Left lung (tissue), 10 donors: Measurements from ENCODE around the gene ZNF646. TPM values are rescaled to one million over a fixed set of nuclear protein-coding genes. Genes with fewer than 3 reads are reported as not detected.

ENCODE experiments used
- ATAC-seq: fragments of 200-7000 bp; cut with Tn5 transposase; one replicate; pipeline ENCODE4 v1.9.1; 2020; ENCODE audit warnings: moderate library complexity
- DNase-seq, 4 donors: peaks; one replicate each; pipeline ENCODE4 v3.0.0-alpha.2; 2013 to 2020
- H3K27ac ChIP-seq, 2 donors: fragments of 200-600 bp; sonication (generic) in 1 of 2; one replicate each; pipeline versions ENCODE4 v1.5.0 to v1.8.0; 2020 to 2021
- H3K27me3 ChIP-seq, 2 donors: fragments of 200-600 bp; sonication (generic) in 1 of 2; one replicate each; pipeline versions ENCODE4 v1.5.0 to v1.8.0; 2020 to 2021
- H3K36me3 ChIP-seq, 2 donors: fragments of 200-600 bp; sonication (generic) in 1 of 2; one replicate each; pipeline versions ENCODE4 v1.5.0 to v1.8.0; 2020 to 2021
- H3K4me1 ChIP-seq, 2 donors: fragments of 200-600 bp; one replicate each; pipeline ENCODE4 v1.8.0; 2021
- H3K4me3 ChIP-seq, 2 donors: fragments of 200-600 bp; sonication (generic) in 1 of 2; one replicate each; pipeline versions ENCODE4 v1.5.0 to v1.8.0; 2020 to 2021; ENCODE audit warnings: mild to moderate bottlenecking in 1 of 2
- H3K9me3 ChIP-seq, 2 donors: fragments of 200-600 bp; sonication (generic) in 1 of 2; one replicate each; pipeline versions ENCODE4 v1.5.0 to v1.8.0; 2020 to 2021
- intact Hi-C, 2 donors: fragments of 100-400 bp; cut with DNase I; formaldehyde crosslinking; loops; one replicate each; pipeline versions ENCODE4 v1.11.2 to v1.14.2; 2022
- polyA plus RNA-seq, 6 donors: library from polyadenylated mRNA; unstranded; fragments of 120-200 nt; gene quantifications; one replicate each; pipeline ENCODE4 v1.2.1, GENCODE V29; 2013; ENCODE audit not compliant: insufficient read length in 6 of 6
- total RNA-seq, 2 donors: library from RNA; stranded (reverse); fragmentation: NEBNext Ultra II Directional; extraction: Animal tissue kit (Norgen Biotek cat#: 25700); gene quantifications; one replicate each; pipeline ENCODE4 v1.2.1, GENCODE V29; 2021
- TF ChIP-seq, protein P1 (sequence below), 2 donors: fragments of 200-600 bp; sonication (generic) in 1 of 2; IDR thresholded peaks; one replicate each; pipeline versions ENCODE4 v1.5.0 to v1.8.0; 2021; ENCODE audit warnings: antibody characterized with exemption in 2 of 2
- donor health status: DM: no; HTN: yes; CAD: no.
- donor health status: DM: no; HTN: no; CAD: no.

Gene ZNF646
- total and polyA plus RNA-seq, 8 donors, result 11.3 to 18.1 (median 13.9) TPM

DNA sequence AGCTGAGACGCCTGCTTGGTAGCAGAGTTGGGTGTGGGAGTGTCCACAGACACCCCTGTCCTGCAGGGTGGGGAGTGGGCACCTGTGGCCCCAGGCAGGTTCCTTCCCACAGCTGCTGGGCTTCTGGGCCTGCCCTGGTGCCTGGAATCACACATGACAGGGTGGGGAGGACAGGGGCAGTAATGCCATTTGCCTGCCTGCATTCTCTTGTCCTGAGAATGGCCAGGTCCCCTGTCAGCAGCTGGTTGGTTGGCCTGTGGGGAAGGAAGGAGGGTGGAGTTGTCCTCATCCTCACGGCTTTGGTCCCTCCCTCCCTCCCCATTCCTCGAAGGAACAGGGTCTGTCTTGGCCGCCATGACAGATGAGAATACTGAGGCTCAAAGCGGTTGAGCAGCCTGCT, 9.3 kb downstream of the ZNF646 start:
- intact Hi-C loops, result no loop called here
- DNase-seq (no peak), ATAC-seq (no peak)
- Histone ChIP-seq H3K9me3 (no peaks in the 10 kb centered on the region), H3K4me3 (no peak overlapping the region), H3K4me1 (peaks cover 0 to 28% of the 10 kb centered on the region in 2 donors), H3K36me3 (peaks cover 0 to 98% of the 10 kb centered on the region in 2 donors), H3K27me3 (no peaks in the 10 kb centered on the region), H3K27ac (no peak overlapping the region)
- TF ChIP-seq, protein P1, sequence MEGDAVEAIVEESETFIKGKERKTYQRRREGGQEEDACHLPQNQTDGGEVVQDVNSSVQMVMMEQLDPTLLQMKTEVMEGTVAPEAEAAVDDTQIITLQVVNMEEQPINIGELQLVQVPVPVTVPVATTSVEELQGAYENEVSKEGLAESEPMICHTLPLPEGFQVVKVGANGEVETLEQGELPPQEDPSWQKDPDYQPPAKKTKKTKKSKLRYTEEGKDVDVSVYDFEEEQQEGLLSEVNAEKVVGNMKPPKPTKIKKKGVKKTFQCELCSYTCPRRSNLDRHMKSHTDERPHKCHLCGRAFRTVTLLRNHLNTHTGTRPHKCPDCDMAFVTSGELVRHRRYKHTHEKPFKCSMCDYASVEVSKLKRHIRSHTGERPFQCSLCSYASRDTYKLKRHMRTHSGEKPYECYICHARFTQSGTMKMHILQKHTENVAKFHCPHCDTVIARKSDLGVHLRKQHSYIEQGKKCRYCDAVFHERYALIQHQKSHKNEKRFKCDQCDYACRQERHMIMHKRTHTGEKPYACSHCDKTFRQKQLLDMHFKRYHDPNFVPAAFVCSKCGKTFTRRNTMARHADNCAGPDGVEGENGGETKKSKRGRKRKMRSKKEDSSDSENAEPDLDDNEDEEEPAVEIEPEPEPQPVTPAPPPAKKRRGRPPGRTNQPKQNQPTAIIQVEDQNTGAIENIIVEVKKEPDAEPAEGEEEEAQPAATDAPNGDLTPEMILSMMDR (IDR thresholded peaks at IDR 0.05), result no peak

DNA sequence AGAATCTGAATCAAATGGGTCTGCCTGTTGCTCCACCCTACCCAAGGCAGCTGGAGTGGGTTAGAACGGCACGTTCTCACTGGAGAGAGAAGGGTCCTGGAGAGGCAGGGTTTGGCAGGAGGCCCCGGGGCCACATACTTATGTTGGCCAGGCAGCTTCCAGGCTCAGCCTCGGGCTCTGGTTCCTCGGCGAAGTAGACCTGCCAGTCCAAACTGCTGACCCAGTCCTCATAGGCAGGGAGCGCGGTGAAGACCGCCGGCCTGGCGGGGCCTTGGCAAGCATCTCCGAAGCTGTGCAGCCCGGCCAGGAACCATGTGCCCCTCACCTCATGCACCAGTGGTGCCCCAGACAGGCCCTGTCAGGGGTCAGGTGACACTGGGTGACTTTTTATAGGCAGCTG, 9.8 kb downstream of the ZNF646 start:
- Histone ChIP-seq H3K36me3 (peaks cover 0 to 98% of the 10 kb centered on the region in 2 donors), H3K27me3 (no peaks in the 10 kb centered on the region), H3K4me1 (peaks cover 0 to 27% of the 10 kb centered on the region in 2 donors), H3K4me3 (no peak overlapping the region), H3K27ac (no peak overlapping the region), H3K9me3 (no peaks in the 10 kb centered on the region)
- intact Hi-C loops, result no loop called here
- ATAC-seq, result peak; percentile 56
- DNase-seq, result no peak
- TF ChIP-seq, protein P1 (IDR thresholded peaks at IDR 0.05), result no peak

DNA sequence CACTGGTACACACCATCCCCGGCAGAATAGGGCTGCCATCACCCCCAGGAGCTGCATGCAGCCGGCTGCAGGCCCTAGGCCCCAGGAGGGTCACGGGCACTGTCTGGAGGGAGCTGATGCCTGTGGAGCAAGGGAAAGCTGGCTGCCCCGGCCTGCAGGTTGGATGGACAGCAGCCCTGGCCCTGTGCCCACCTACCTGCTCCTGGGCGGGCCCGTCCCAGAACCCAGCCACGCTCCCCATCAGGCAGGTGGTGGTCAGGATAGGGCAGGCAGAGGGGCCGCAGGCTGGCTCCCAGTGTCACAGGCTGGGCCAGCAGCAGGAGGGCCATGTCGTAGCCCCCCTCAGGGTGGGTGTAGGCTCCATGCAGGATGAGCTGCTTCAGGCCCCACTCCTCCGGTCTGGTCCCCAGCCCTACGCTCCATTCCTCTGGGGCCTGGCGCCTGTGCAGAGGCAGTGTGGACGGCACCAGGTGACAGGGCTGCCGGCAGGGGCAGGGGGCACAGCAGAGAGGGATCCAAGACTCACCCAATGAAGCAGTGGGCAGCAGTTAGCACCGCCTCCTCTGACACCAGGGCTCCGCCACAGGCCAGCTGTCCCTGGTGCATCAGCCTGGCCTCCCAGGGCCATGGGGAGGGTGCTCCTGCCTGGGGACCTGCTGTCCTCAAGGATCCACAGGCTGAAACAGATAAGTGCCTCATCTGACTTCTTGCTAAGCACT, 10.5 kb downstream of the ZNF646 start:
- intact Hi-C loops, result no loop called here
- TF ChIP-seq, protein P1 (IDR thresholded peaks at IDR 0.05), result no peak
- H3K36me3 ChIP-seq, result peaks cover 0 to 96% of the 10 kb centered on the region in 2 donors
- H3K27ac ChIP-seq, result no peak overlapping the region
- peaks cover 0 to 20% of the 10 kb centered on the region in 2 donors for H3K4me1 ChIP-seq
- ATAC-seq (no peak), DNase-seq (no peak)
- no peaks in the 10 kb centered on the region for H3K9me3 ChIP-seq
- H3K27me3 ChIP-seq, result no peaks in the 10 kb centered on the region
- no peak overlapping the region for H3K4me3 ChIP-seq

DNA sequence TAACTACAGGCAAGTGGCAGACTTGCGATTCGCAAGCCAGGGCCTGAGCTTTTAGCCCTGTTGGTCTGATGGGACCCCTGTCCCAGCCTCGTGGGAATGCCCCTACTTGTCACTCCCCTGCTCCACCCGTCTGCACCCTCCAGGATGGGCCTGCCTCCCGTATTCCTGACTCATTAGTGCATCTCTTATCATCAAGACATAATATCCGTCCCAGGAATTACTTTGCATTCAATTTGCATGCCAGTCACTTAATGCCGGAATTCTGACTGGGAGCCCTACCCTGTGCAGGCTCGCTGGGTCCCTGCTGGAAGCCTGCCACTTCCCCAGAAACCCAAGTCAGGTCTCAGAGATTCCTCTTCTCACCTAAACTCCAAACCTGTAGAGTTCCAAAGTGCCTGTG, 11.2 kb downstream of the ZNF646 start:
- ATAC-seq (no peak), DNase-seq (no peak)
- Histone ChIP-seq H3K4me1 (peaks cover 0 to 13% of the 10 kb centered on the region in 2 donors), H3K9me3 (no peaks in the 10 kb centered on the region), H3K36me3 (peaks cover 0 to 96% of the 10 kb centered on the region in 2 donors), H3K27me3 (no peaks in the 10 kb centered on the region), H3K27ac (no peak overlapping the region), H3K4me3 (no peak overlapping the region)
- TF ChIP-seq, protein P1 (IDR thresholded peaks at IDR 0.05), result no peak
- intact Hi-C loops, result no loop called here

DNA sequence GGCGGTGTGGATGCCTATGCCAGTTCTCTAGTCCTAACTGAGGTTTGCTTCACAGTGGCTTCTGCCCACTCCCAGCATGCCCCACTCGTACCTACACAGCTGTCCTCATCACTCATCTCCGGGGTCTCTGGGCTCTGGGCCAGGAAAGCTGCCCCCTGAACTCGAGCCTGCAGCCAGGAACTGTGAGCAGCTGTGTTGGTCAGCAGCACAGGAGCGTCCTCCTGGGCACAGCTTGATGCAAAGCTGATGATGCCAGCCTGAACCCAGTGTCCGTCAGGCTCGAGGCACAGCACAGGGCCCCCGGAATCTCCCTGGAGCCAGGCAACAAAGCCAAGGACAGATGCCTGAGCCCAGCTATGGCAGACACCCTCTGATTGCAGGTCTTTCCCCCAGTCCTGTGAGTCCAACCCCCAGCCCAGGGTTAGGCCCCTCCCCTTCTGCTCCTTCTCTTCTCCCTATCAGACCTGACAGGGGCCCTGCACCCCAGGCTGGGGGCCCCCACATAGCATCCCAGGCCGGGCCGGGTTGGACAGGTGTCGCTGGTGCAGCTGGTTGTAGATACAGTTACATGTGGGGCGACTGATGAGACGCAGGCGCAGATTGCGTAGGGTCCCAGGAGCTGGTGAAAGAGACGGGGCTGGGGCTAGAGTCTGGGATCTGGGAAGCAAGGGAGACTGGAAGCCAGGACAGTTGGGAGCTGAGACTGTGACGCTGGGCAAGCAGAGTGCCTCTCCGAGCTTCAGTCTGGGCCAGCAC, 11.8 kb downstream of the ZNF646 start:
- TF ChIP-seq, protein P1 (IDR thresholded peaks at IDR 0.05), result no peak
- ATAC-seq, result no peak
- no peak for DNase-seq
- no peak overlapping the region for H3K4me3 ChIP-seq
- peaks cover 0 to 12% of the 10 kb centered on the region in 2 donors for H3K4me1 ChIP-seq
- intact Hi-C loops, result no loop called here
- peaks cover 0 to 96% of the 10 kb centered on the region in 2 donors for H3K36me3 ChIP-seq
- no peaks in the 10 kb centered on the region for H3K27me3 ChIP-seq
- H3K9me3 ChIP-seq, result no peaks in the 10 kb centered on the region
- H3K27ac ChIP-seq, result no peak overlapping the region
